ENCODE data around the gene NECTIN4. TPM values are rescaled to one million over a fixed set of nuclear protein-coding genes. Genes with fewer than 3 reads are reported as not detected.
"Not testable (repeated sequence)": the region's sequence is repeated elsewhere in the genome, so short reads cannot be mapped to it uniquely, and the experiment has no call there.

Gene NECTIN4
- total RNA-seq, 2 donors from 2014 or later: not detected

GRCh38 chr1:161071886-161072371, 17.4 kb downstream of the NECTIN4 start:
- ATAC-seq: no peak
- no peak overlapping the region for H3K4me3 Mint-ChIP-seq
- H3K4me1 Mint-ChIP-seq: peaks cover 41% of the 10 kb centered on the region
- H3K27ac Mint-ChIP-seq: peak overlapping the region; percentile 99
- H3K36me3 Mint-ChIP-seq (ENCODE audit: low read depth): peaks cover 4% of the 10 kb centered on the region
- DNase-seq: peak in 2 of 3 donors; percentile 20 to 27
- H3K27me3 Mint-ChIP-seq: no peaks in the 10 kb centered on the region
- no peaks in the 10 kb centered on the region for H3K9me3 ChIP-seq (ENCODE audit: control insufficient read depth, low read length, poor library complexity, severe bottlenecking)

DNA sequence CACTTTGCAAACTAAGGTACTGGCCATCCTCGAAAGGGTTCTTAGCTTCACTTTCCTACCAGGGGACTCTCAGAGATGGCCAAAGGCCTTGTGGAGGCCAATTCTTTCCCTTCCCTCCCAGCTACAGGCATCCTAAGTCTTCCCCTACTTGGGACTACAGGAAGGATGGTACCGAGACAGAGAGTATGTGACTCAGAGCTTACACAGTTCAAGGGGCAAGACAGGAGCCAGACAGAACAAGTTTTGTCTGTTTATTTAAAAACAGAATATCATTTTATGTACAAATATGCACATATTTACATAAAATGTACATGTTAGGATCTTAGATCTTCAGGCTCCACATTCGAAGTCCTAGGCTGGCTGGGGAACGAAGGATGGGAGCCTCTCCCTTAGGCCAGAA, 18.6 kb downstream of the NECTIN4 start:
- no peak for DNase-seq
- Mint-ChIP-seq H3K4me1 (peaks cover 47% of the 10 kb centered on the region), H3K36me3 (ENCODE audit: low read depth) (peaks cover 8% of the 10 kb centered on the region), H3K4me3 (no peak overlapping the region), H3K27me3 (no peaks in the 10 kb centered on the region), H3K27ac (peak overlapping the region; percentile 99)
- no peak for ATAC-seq
- H3K9me3 ChIP-seq (ENCODE audit: control insufficient read depth, low read length, poor library complexity, severe bottlenecking): no peaks in the 10 kb centered on the region

- peak; percentile 57 to 69 (median 64) for DNase-seq
- Mint-ChIP-seq H3K4me3 (peak within 1 kb of the TSS; percentile 99), H3K27me3 (no peaks in the 10 kb centered on the region), H3K36me3 (ENCODE audit: low read depth) (peaks cover 8% of the 10 kb centered on the region), H3K4me1 (peaks cover 47% of the 10 kb centered on the region), H3K27ac (peak within 1 kb of the TSS; percentile 99)
- peak; percentile 82 for ATAC-seq
- no peaks in the 10 kb centered on the region for H3K9me3 ChIP-seq (ENCODE audit: control insufficient read depth, low read length, poor library complexity, severe bottlenecking)
These were observed 19.6 kb downstream of the NECTIN4 start, which contains the start of gene ARHGAP30 for GRCh38 chr1:161069731-161070270. Gene ARHGAP30 (minus strand): TSS chr1:161069891. CDS start chr1:161069624, 267 bp downstream.

GRCh38 chr1:161069241-161069640, 20.1 kb downstream of the NECTIN4 start:
- H3K4me3 Mint-ChIP-seq: peak overlapping the region; percentile 99
- H3K27me3 Mint-ChIP-seq: no peaks in the 10 kb centered on the region
- no peaks in the 10 kb centered on the region for H3K9me3 ChIP-seq (ENCODE audit: control insufficient read depth, low read length, poor library complexity, severe bottlenecking)
- DNase-seq (no peak), ATAC-seq (no peak)
- H3K27ac Mint-ChIP-seq: peak overlapping the region; percentile 99
- peaks cover 51% of the 10 kb centered on the region for H3K4me1 Mint-ChIP-seq
- peaks cover 10% of the 10 kb centered on the region for H3K36me3 Mint-ChIP-seq (ENCODE audit: low read depth)

DNA sequence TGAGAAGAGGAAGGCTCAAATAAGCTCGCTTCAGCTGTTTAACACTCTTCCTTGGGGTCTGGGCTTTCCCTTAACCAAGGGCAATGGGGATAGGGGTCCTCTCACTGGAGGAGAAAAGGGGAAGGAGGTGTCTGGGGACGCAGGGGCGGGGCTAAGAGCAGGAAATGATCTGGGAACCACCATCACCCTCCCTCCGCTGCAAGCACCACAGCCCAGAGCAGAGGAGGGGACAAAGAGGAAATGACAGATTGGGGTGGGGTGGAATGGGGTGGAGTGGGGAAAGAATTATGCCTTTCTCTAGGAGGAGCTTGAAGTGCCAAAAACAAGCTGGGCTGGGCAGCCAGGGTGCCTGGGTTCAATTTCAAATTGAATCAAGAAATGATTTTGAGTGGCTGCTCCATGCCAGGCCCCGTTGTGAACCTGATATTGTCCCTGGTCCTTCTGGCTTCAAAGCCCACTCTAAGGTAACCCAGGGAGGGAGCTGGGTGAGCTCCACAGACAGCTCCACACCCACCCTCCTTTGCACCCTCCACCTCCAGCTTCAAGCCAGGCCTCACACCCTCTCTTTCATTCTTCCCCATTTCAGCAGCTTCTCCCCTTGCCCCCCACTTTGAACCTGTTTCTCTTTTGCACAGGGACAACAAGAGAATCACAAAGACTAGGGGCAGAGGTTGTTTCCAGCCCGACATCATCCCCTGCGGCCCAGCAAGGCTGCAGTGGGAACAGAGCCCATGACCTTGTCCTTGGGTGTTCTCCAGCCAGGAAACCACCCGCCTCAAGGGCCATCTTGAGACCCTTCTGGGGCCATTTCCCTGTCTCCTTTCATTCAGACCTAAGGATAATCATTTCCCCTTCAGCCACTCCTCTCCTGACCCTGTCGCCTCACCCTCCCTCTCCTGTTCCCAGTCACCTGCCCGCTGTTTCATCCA, 20.8 kb downstream of the NECTIN4 start:
- H3K27me3 Mint-ChIP-seq: no peaks in the 10 kb centered on the region
- ATAC-seq (peak; percentile 80), DNase-seq (peak; percentile 60 to 81 (median 68))
- H3K4me3 Mint-ChIP-seq: peak overlapping the region; percentile 99
- peak overlapping the region; percentile 99 for H3K27ac Mint-ChIP-seq
- peaks cover 13% of the 10 kb centered on the region for H3K36me3 Mint-ChIP-seq (ENCODE audit: low read depth)
- no peaks in the 10 kb centered on the region for H3K9me3 ChIP-seq (ENCODE audit: control insufficient read depth, low read length, poor library complexity, severe bottlenecking)
- H3K4me1 Mint-ChIP-seq: peaks cover 58% of the 10 kb centered on the region

DNA sequence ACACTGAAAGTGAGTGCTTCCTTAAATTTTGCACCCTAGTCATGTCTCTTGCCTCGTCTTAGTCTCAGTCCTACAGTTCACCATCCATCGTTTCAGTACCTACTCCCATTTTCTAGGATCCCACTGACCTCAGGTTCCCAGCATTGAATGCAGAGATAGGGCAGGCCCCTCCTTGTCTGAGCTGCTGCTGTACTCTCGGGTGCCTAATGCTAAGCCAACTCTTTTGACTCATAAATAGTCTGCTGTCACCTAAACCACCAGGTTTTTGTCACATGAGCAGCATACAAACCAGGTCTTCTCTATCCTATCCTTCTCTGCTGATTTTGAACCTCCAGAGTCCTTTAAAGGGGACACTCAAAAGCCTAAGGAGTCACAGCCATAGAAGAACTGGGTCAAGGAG, 22.7 kb downstream of the NECTIN4 start:
- Mint-ChIP-seq H3K4me1 (peaks cover 59% of the 10 kb centered on the region), H3K36me3 (ENCODE audit: low read depth) (peaks cover 18% of the 10 kb centered on the region)
- no peak for ATAC-seq

DNA sequence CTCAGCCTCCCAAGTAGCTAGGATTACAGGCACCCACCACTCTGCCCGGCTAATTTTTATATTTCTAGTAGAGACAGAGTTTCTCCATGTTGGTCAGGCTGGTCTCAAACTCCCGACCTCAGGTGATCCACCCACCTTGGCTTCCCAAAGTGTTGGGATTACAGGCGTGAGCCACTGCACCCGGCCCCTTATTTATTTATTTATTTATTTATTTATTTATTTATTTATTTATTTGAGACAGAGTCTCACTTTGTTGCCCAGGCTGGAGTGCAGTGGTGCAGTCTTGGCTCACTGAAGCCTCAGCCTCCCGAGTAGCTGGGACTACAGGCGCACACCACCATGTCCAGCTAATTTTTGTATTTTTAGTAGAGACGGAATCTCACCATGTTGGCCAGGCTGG, 23.7 kb downstream of the NECTIN4 start:
- peaks cover 18% of the 10 kb centered on the region for H3K36me3 Mint-ChIP-seq (ENCODE audit: low read depth)
- H3K9me3 ChIP-seq (ENCODE audit: control insufficient read depth, low read length, poor library complexity, severe bottlenecking); ATAC-seq; DNase-seq; H3K27me3 Mint-ChIP-seq: not testable (repeated sequence)
- peak overlapping the region; percentile 99 for H3K4me3 Mint-ChIP-seq
- H3K27ac Mint-ChIP-seq: peak overlapping the region; percentile 99
- H3K4me1 Mint-ChIP-seq: peaks cover 60% of the 10 kb centered on the region

More for the DNA sequence above, 22.7 kb downstream of the NECTIN4 start:
- H3K27ac Mint-ChIP-seq: peak overlapping the region; percentile 99
- no peaks in the 10 kb centered on the region for H3K9me3 ChIP-seq (ENCODE audit: control insufficient read depth, low read length, poor library complexity, severe bottlenecking)
- H3K27me3 Mint-ChIP-seq: no peaks in the 10 kb centered on the region
- DNase-seq: no peak
- H3K4me3 Mint-ChIP-seq: peak overlapping the region; percentile 99

GRCh38 chr1:161063936-161064335, 25.4 kb downstream of the NECTIN4 start:
- Mint-ChIP-seq H3K36me3 (ENCODE audit: low read depth) (peaks cover 22% of the 10 kb centered on the region), H3K27ac (peak overlapping the region; percentile 99), H3K4me1 (peaks cover 61% of the 10 kb centered on the region), H3K4me3 (peak overlapping the region; percentile 88)
- ATAC-seq; DNase-seq; H3K27me3 Mint-ChIP-seq; H3K9me3 ChIP-seq (ENCODE audit: control insufficient read depth, low read length, poor library complexity, severe bottlenecking): not testable (repeated sequence)

- Mint-ChIP-seq H3K4me1 (peaks cover 46% of the 10 kb centered on the region), H3K36me3 (ENCODE audit: low read depth) (peaks cover 18% of the 10 kb centered on the region), H3K27ac (peak overlapping the region; percentile 75), H3K4me3 (no peak overlapping the region), H3K27me3 (no peaks in the 10 kb centered on the region)
- ATAC-seq (no peak), DNase-seq (no peak)
- no peaks in the 10 kb centered on the region for H3K9me3 ChIP-seq (ENCODE audit: control insufficient read depth, low read length, poor library complexity, severe bottlenecking)
These were observed 27.9 kb downstream of the NECTIN4 start for GRCh38 chr1:161061419-161061818.

- H3K9me3 ChIP-seq (ENCODE audit: control insufficient read depth, low read length, poor library complexity, severe bottlenecking): no peaks in the 10 kb centered on the region
- no peak overlapping the region for H3K4me3 Mint-ChIP-seq
- peaks cover 16% of the 10 kb centered on the region for H3K36me3 Mint-ChIP-seq (ENCODE audit: low read depth)
- DNase-seq: no peak
- peaks cover 42% of the 10 kb centered on the region for H3K4me1 Mint-ChIP-seq
- no peaks in the 10 kb centered on the region for H3K27me3 Mint-ChIP-seq
- peak overlapping the region; percentile 75 for H3K27ac Mint-ChIP-seq
- ATAC-seq: no peak
These were observed 30.1 kb downstream of the NECTIN4 start for GRCh38 chr1:161059293-161059692.

- Mint-ChIP-seq H3K27me3 (no peaks in the 10 kb centered on the region), H3K4me3 (no peak overlapping the region), H3K4me1 (peaks cover 26% of the 10 kb centered on the region), H3K36me3 (ENCODE audit: low read depth) (peaks cover 14% of the 10 kb centered on the region), H3K27ac (peak overlapping the region; percentile 82)
- ATAC-seq: no peak
- H3K9me3 ChIP-seq (ENCODE audit: control insufficient read depth, low read length, poor library complexity, severe bottlenecking): no peaks in the 10 kb centered on the region
- no peak for DNase-seq
These were observed 34.6 kb downstream of the NECTIN4 start for GRCh38 chr1:161054805-161055204.

GRCh38 chr1:161054232-161054631, 35.1 kb downstream of the NECTIN4 start:
- H3K27ac Mint-ChIP-seq: peak overlapping the region; percentile 82
- H3K4me1 Mint-ChIP-seq: peaks cover 20% of the 10 kb centered on the region
- ATAC-seq (no peak), DNase-seq (no peak)
- H3K9me3 ChIP-seq (ENCODE audit: control insufficient read depth, low read length, poor library complexity, severe bottlenecking): no peaks in the 10 kb centered on the region
- peaks cover 11% of the 10 kb centered on the region for H3K36me3 Mint-ChIP-seq (ENCODE audit: low read depth)
- no peaks in the 10 kb centered on the region for H3K27me3 Mint-ChIP-seq
- no peak overlapping the region for H3K4me3 Mint-ChIP-seq

GRCh38 chr1:161052899-161053298, 36.5 kb downstream of the NECTIN4 start:
- no peak for ATAC-seq
- Mint-ChIP-seq H3K27ac (peak overlapping the region; percentile 82), H3K4me1 (peaks cover 24% of the 10 kb centered on the region)

More at GRCh38 chr1:161052899-161053298, 36.5 kb downstream of the NECTIN4 start:
- DNase-seq: no peak
- no peaks in the 10 kb centered on the region for H3K9me3 ChIP-seq (ENCODE audit: control insufficient read depth, low read length, poor library complexity, severe bottlenecking)
- H3K4me3 Mint-ChIP-seq: no peak overlapping the region
- H3K27me3 Mint-ChIP-seq: no peaks in the 10 kb centered on the region
- H3K36me3 Mint-ChIP-seq (ENCODE audit: low read depth): peaks cover 14% of the 10 kb centered on the region

Data from T-helper 17 cell (primary cell).